K562 (cell line): Measurements from ENCODE around the gene LAP3. TPM values are rescaled to one million over a fixed set of nuclear protein-coding genes. Genes with fewer than 3 reads are reported as not detected.

ENCODE experiments used
- BDP1 ChIP-seq: IDR thresholded peaks from 3 replicates; pipeline ENCODE4 v1.6.1; 2011; ENCODE audit not compliant: insufficient read length, insufficient read depth
- CHD1 ChIP-seq: fragments of 200-600 bp; sonication (generic); IDR thresholded peaks from one replicate; pipeline ENCODE4 v1.6.1; 2012; ENCODE audit warnings: mild to moderate bottlenecking, moderate library complexity, low read length, inconsistent platforms
- CREM ChIP-seq: IDR thresholded peaks from 2 replicates; pipeline ENCODE4 v1.6.1; 2014; ENCODE audit warnings: antibody characterized with exemption, low read depth
- DMBX1 ChIP-seq: fragments of 250-450 bp; sonication (Bioruptor Pico); IDR thresholded peaks from 2 replicates; pipeline ENCODE4 v1.8.0; 2022; ENCODE audit warnings: inconsistent platforms, mild to moderate bottlenecking, moderate library complexity, borderline replicate concordance
- ELF4 ChIP-seq: fragments of 450-650 bp; formaldehyde crosslinking; IDR thresholded peaks from 2 replicates; pipeline ENCODE4 v1.4.0; 2022; ENCODE audit warnings: missing genetic modification characterization
- HDAC1 ChIP-seq, 2 experiments: fragments of 450-650 bp; IDR thresholded peaks; 2 replicates each; pipeline ENCODE4 v1.6.1; 2016 to 2017; ENCODE audit warnings: inconsistent platforms in 1 of 2, mild to moderate bottlenecking in 1 of 2, moderate library complexity in 1 of 2
- HEY1 ChIP-seq: fragments of 250-450 bp; sonication (Bioruptor Pico); IDR thresholded peaks from 2 replicates; pipeline ENCODE4 v1.5.0; 2020; ENCODE audit warnings: mild to moderate bottlenecking, moderate library complexity, borderline replicate concordance
- HMG20A ChIP-seq: fragments of 450-650 bp; formaldehyde crosslinking; conservative IDR thresholded peaks from 2 replicates; pipeline ENCODE4 v1.4.0; 2020; ENCODE audit warnings: mild to moderate bottlenecking, mixed read lengths
- JUND ChIP-seq, 2 experiments: IDR thresholded peaks; 2 replicates in 1 of 2; 3 replicates in 1 of 2; pipeline ENCODE4 v1.6.1; 2011; ENCODE audit warnings: borderline replicate concordance in 2 of 2, low read depth in 2 of 2, low read length in 2 of 2, improper control_type of control experiment in 1 of 2, missing biosample characterization in 1 of 2, missing genetic modification characterization in 1 of 2, missing genetic modification reagents in 1 of 2
- KAT8 ChIP-seq: fragments of 450-650 bp; IDR thresholded peaks from 2 replicates; pipeline ENCODE4 v1.6.1; 2016; ENCODE audit warnings: low read depth, mild to moderate bottlenecking
- KDM5B ChIP-seq: fragments of 200-600 bp; sonication (generic); IDR thresholded peaks from 2 replicates; pipeline ENCODE4 v1.6.1; 2012; ENCODE audit warnings: low read depth, mild to moderate bottlenecking, moderate library complexity, low read length, control low read depth, inconsistent platforms; ENCODE audit not compliant: insufficient replicate concordance
- NUFIP1 ChIP-seq: fragments of 450-650 bp; IDR thresholded peaks from 2 replicates; pipeline ENCODE4 v1.6.1; 2018; ENCODE audit not compliant: partially characterized antibody
- SAP30 ChIP-seq: fragments of 200-600 bp; sonication (generic); IDR thresholded peaks from 2 replicates; pipeline ENCODE4 v1.6.1; 2012; ENCODE audit warnings: borderline replicate concordance, low read depth, mild to moderate bottlenecking, moderate library complexity, low read length, control low read depth, inconsistent platforms; ENCODE audit not compliant: insufficient read depth, poor library complexity, severe bottlenecking
- TOE1 ChIP-seq, 2 experiments: fragments of 450-650 bp in 1 of 2; sonication (generic) in 1 of 2; formaldehyde crosslinking in 1 of 2; IDR thresholded peaks; 2 replicates each; pipeline versions ENCODE4 v1.7.1 to v1.8.0; 2016 to 2022; ENCODE audit warnings: borderline replicate concordance in 2 of 2, mild to moderate bottlenecking in 2 of 2, antibody characterized with exemption in 1 of 2, inconsistent platforms in 1 of 2, low read depth in 1 of 2, missing genetic modification reagents in 1 of 2, moderate library complexity in 1 of 2
- ZFP36 ChIP-seq: fragments of 150-350 bp; IDR thresholded peaks from 2 replicates; pipeline ENCODE4 v1.6.1; 2018; ENCODE audit warnings: low read length, low read depth; ENCODE audit not compliant: partially characterized antibody
- ZNF140 ChIP-seq: fragments of 250-450 bp; sonication (Bioruptor Pico); IDR thresholded peaks from 2 replicates; pipeline ENCODE4 v1.8.0; 2021; ENCODE audit warnings: moderate library complexity, mild to moderate bottlenecking, inconsistent platforms
- ZNF644 ChIP-seq: fragments of 200-800 bp; sonication (Bioruptor generic); IDR thresholded peaks from 2 replicates; pipeline ENCODE4 v1.6.1; 2016; ENCODE audit warnings: low read depth, missing genetic modification characterization, missing compliant biosample characterization
- polyA plus RNA-seq, 8 experiments: library from polyadenylated mRNA; depleted of rRNA in 4 of 8; stranded (reverse) in 5 of 8; unstranded in 3 of 8; fragments of >200 nt; fragmentation: Nextera tagmentation in 2 of 8; fragmentation: Illumina TruSeq in 1 of 8; extraction: Ambion mirVana in 2 of 8; extraction: Trizol in 1 of 8; gene quantifications; 2 replicates each; pipeline versions ENCODE4 v1.2.1 to v1.2.3, GENCODE V29; 2011 to 2014; ENCODE audit warnings: inconsistent platforms in 1 of 8, missing spikeins in 1 of 8
- total RNA-seq, 7 experiments: library from RNA; depleted of rRNA in 6 of 7; stranded (reverse); fragments of >200 nt in 6 of 7; fragmentation: Illumina TruSeq in 2 of 7; extraction: Trizol in 2 of 7; gene quantifications; 2 replicates each; pipeline versions ENCODE4 v1.2.1 to v1.2.3, GENCODE V29; 2011 to 2021; ENCODE audit warnings: low replicate concordance in 1 of 7
- TF ChIP-seq, protein P1 (sequence below), 3 experiments: fragments of 200-800 bp in 1 of 3; sonication (Bioruptor generic) in 1 of 3; sonication (generic) in 1 of 3; formaldehyde crosslinking in 1 of 3; IDR thresholded peaks; 2 replicates each; pipeline versions ENCODE4 v1.6.1 to v1.8.0; 2016 to 2022; ENCODE audit warnings: mild to moderate bottlenecking in 2 of 3, missing compliant biosample characterization in 2 of 3, missing genetic modification characterization in 2 of 3, missing genetic modification reagents in 1 of 3
- TF ChIP-seq, protein P2 (sequence below): fragments of 250-450 bp; sonication (Bioruptor Pico); IDR thresholded peaks from 2 replicates; pipeline ENCODE4 v1.5.0; 2021
- TF ChIP-seq, protein P3 (sequence below): sonication (generic); formaldehyde crosslinking; IDR thresholded peaks from 2 replicates; pipeline ENCODE4 v1.8.1; 2023; ENCODE audit warnings: mild to moderate bottlenecking, missing genetic modification reagents, moderate library complexity
- TF ChIP-seq, protein P4 (sequence below): fragments of 200-800 bp; sonication (Bioruptor generic); IDR thresholded peaks from 2 replicates; pipeline ENCODE4 v1.6.1; 2017; ENCODE audit warnings: missing genetic modification characterization, missing compliant biosample characterization

The LAP3 gene
- total and polyA plus RNA-seq, 9 of the 15 experiments (the other 6 are each of a cell fraction or from before 2014, with no cell fraction given): 82.3 to 170 (median 107) TPM

DNA sequence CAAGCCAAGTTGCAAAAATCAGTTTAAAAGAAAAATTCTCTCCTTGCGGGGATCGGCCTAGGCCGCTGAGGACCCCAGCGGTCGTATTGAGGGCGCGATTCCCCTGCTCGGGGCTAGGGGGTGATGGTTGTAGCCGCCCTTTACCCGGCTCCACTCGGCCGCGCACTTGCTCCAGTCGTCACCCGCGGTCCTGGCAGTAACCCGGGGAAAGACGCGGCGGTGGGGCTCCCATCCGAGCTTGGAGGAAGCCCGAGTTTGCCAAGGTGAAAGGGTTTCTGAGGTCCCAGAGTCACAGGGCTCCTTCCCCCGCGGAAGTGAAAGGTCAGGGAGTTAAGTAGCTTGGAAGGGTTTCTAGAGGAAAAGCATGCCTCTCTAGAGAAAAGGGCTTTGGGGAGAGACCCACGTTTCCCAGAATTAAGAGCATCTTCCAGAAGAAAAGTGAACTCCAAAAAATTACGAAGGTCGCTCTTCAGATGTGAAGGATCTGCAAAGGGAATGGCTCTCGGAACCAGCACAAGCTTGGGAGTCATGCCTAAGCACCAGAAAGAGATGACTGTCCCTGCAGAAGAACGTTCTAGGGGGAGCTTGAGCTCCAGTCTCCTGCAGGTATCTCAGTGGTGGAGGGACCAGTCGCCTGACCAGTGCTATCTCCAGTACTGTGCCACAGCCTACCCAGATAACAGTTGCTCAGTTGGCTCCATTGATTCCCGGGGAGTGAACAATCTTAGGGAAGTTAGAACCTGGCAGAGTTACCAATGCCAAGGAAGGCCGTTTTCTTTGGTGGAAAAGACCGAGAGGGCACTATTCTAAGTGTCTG, 875 bp downstream of the LAP3 start (continued):
- no peak for TF ChIP-seq ZNF140
- TF ChIP-seq ZFP36: no peak
- TF ChIP-seq CHD1: peak; percentile 26
- TF ChIP-seq DMBX1 (CRISPR knock-in tag): no peak
- no peak for TF ChIP-seq HMG20A (CRISPR knock-in tag)
- no peak for TF ChIP-seq NUFIP1
- peak; percentile 19 for TF ChIP-seq SAP30
- TF ChIP-seq HEY1 (CRISPR knock-in tag): no peak
- TF ChIP-seq ZNF644: no peak
- TF ChIP-seq JUND (IDR thresholded peaks at IDR 0.05; ENCODE audit: borderline replicate concordance, low read depth, low read length): no peak
- TF ChIP-seq JUND (tag; IDR thresholded peaks at IDR 0.05; ENCODE audit: borderline replicate concordance, low read depth, low read length): no peak
- TF ChIP-seq BDP1: no peak
- TF ChIP-seq TOE1 (IDR thresholded peaks at IDR 0.05; ENCODE audit: borderline replicate concordance): no peak
- no peak for TF ChIP-seq TOE1 (CRISPR knock-in tag; IDR thresholded peaks at IDR 0.05; ENCODE audit: borderline replicate concordance, low read depth)
- TF ChIP-seq HDAC1 (IDR thresholded peaks at IDR 0.05): no peak
- TF ChIP-seq, protein P1, sequence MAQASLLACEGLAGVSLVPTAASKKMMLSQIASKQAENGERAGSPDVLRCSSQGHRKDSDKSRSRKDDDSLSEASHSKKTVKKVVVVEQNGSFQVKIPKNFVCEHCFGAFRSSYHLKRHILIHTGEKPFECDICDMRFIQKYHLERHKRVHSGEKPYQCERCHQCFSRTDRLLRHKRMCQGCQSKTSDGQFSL (CRISPR knock-in tag; IDR thresholded peaks at IDR 0.05): no peak
- TF ChIP-seq, protein P1 (tag; IDR thresholded peaks at IDR 0.05): no peak
- no peak for TF ChIP-seq CREM
- peak; percentile 4 for TF ChIP-seq KDM5B
- TF ChIP-seq, protein P2, sequence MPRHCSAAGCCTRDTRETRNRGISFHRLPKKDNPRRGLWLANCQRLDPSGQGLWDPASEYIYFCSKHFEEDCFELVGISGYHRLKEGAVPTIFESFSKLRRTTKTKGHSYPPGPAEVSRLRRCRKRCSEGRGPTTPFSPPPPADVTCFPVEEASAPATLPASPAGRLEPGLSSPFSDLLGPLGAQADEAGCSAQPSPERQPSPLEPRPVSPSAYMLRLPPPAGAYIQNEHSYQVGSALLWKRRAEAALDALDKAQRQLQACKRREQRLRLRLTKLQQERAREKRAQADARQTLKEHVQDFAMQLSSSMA (CRISPR knock-in tag): no peak
- peak; percentile 46; the same call in 1 of the 2 replicates for TF ChIP-seq ELF4 (CRISPR knock-in tag)
- TF ChIP-seq, protein P3, sequence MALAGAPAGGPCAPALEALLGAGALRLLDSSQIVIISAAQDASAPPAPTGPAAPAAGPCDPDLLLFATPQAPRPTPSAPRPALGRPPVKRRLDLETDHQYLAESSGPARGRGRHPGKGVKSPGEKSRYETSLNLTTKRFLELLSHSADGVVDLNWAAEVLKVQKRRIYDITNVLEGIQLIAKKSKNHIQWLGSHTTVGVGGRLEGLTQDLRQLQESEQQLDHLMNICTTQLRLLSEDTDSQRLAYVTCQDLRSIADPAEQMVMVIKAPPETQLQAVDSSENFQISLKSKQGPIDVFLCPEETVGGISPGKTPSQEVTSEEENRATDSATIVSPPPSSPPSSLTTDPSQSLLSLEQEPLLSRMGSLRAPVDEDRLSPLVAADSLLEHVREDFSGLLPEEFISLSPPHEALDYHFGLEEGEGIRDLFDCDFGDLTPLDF (CRISPR knock-in tag): no peak; the same call in 1 of the 2 replicates
- TF ChIP-seq, protein P4, sequence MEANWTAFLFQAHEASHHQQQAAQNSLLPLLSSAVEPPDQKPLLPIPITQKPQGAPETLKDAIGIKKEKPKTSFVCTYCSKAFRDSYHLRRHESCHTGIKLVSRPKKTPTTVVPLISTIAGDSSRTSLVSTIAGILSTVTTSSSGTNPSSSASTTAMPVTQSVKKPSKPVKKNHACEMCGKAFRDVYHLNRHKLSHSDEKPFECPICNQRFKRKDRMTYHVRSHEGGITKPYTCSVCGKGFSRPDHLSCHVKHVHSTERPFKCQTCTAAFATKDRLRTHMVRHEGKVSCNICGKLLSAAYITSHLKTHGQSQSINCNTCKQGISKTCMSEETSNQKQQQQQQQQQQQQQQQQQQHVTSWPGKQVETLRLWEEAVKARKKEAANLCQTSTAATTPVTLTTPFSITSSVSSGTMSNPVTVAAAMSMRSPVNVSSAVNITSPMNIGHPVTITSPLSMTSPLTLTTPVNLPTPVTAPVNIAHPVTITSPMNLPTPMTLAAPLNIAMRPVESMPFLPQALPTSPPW (CRISPR knock-in tag): no peak
- no peak for TF ChIP-seq KAT8
